KOPT-K1 (cell line): ENCODE results near the gene F8.
"Not testable (repeated sequence)": the region's sequence is repeated elsewhere in the genome, so short reads cannot be mapped to it uniquely, and the experiment has no call there.

Experiments
- H3K27ac ChIP-seq: fragments of 200-600 bp; sonication (generic); 2 replicates; pipeline ENCODE4 v1.5.1; 2016; ENCODE audit warnings: antibody characterized with exemption, mild to moderate bottlenecking, low read depth, low read length; ENCODE audit not compliant: poor library complexity, severe bottlenecking
- H3K36me3 ChIP-seq: fragments of 200-600 bp; sonication (generic); 2 replicates; pipeline ENCODE4 v1.5.1; 2017; ENCODE audit warnings: antibody characterized with exemption, mild to moderate bottlenecking, low read length, moderate library complexity; ENCODE audit not compliant: insufficient read depth
- H3K9me3 ChIP-seq: fragments of 200-600 bp; sonication (generic); 2 replicates; pipeline ENCODE4 v1.5.1; 2017; ENCODE audit warnings: antibody characterized with exemption, low read length, mild to moderate bottlenecking; ENCODE audit not compliant: insufficient read depth, poor library complexity, severe bottlenecking

Gene F8

GRCh38 chrX:154980330-154981115, 42.0 kb downstream of the F8 start:
- Histone ChIP-seq H3K9me3 (no peaks in the 10 kb centered on the region), H3K36me3 (no peaks in the 10 kb centered on the region), H3K27ac (peak overlapping the region; percentile 51)

- H3K27ac ChIP-seq: no peak overlapping the region
- no peaks in the 10 kb centered on the region for H3K36me3 ChIP-seq
- no peaks in the 10 kb centered on the region for H3K9me3 ChIP-seq
Observed at GRCh38 chrX:154979629-154980028, 42.9 kb downstream of the F8 start.

- H3K36me3 ChIP-seq: no peaks in the 10 kb centered on the region
- no peaks in the 10 kb centered on the region for H3K9me3 ChIP-seq
- no peak overlapping the region for H3K27ac ChIP-seq
Observed at GRCh38 chrX:154968353-154968752, 54.2 kb downstream of the F8 start.

- no peak overlapping the region for H3K27ac ChIP-seq
- no peaks in the 10 kb centered on the region for H3K36me3 ChIP-seq
- no peaks in the 10 kb centered on the region for H3K9me3 ChIP-seq
Observed at GRCh38 chrX:154967603-154968002, 54.9 kb downstream of the F8 start.

- H3K36me3 ChIP-seq: no peaks in the 10 kb centered on the region
- H3K9me3 ChIP-seq: no peaks in the 10 kb centered on the region
- no peak overlapping the region for H3K27ac ChIP-seq
Observed at GRCh38 chrX:154961947-154962346, 60.6 kb downstream of the F8 start.

- not testable (repeated sequence) for H3K36me3 ChIP-seq, H3K27ac ChIP-seq, H3K9me3 ChIP-seq
Observed at GRCh38 chrX:154955799-154956198, 66.7 kb downstream of the F8 start.

GRCh38 chrX:154939265-154939664, 83.3 kb downstream of the F8 start:
- not testable (repeated sequence) for H3K27ac ChIP-seq, H3K9me3 ChIP-seq, H3K36me3 ChIP-seq

GRCh38 chrX:154924771-154925170, 97.8 kb downstream of the F8 start:
- H3K9me3 ChIP-seq, H3K27ac ChIP-seq, H3K36me3 ChIP-seq: not testable (repeated sequence)

GRCh38 chrX:154918060-154918483, 104.5 kb downstream of the F8 start:
- H3K36me3 ChIP-seq: no peaks in the 10 kb centered on the region
- H3K9me3 ChIP-seq: peaks cover 12% of the 10 kb centered on the region
- peak overlapping the region; percentile 49 for H3K27ac ChIP-seq

GRCh38 chrX:154914052-154914451, 108.5 kb downstream of the F8 start:
- H3K27ac ChIP-seq: no peak overlapping the region
- no peaks in the 10 kb centered on the region for H3K36me3 ChIP-seq
- H3K9me3 ChIP-seq: peaks cover 12% of the 10 kb centered on the region

GRCh38 chrX:154910528-154910927, 112.0 kb downstream of the F8 start:
- not testable (repeated sequence) for H3K36me3 ChIP-seq, H3K27ac ChIP-seq
- H3K9me3 ChIP-seq: peaks cover 12% of the 10 kb centered on the region

GRCh38 chrX:154910048-154910447, 112.5 kb downstream of the F8 start:
- not testable (repeated sequence) for H3K36me3 ChIP-seq, H3K27ac ChIP-seq
- H3K9me3 ChIP-seq: peaks cover 12% of the 10 kb centered on the region

- no peak overlapping the region for H3K27ac ChIP-seq
- H3K36me3 ChIP-seq: no peaks in the 10 kb centered on the region
- peaks cover 7% of the 10 kb centered on the region for H3K9me3 ChIP-seq
Observed at GRCh38 chrX:154908821-154909220, 113.7 kb downstream of the F8 start.

GRCh38 chrX:154902408-154902807, 120.1 kb downstream of the F8 start:
- no peak overlapping the region for H3K27ac ChIP-seq

GRCh38 chrX:154900323-154900722, 122.2 kb downstream of the F8 start:
- H3K36me3 ChIP-seq: no peaks in the 10 kb centered on the region

More at GRCh38 chrX:154902408-154902807, 120.1 kb downstream of the F8 start:
- Histone ChIP-seq H3K9me3 (no peaks in the 10 kb centered on the region), H3K36me3 (no peaks in the 10 kb centered on the region)

GRCh38 chrX:154892296-154892695, 130.2 kb downstream of the F8 start:
- Histone ChIP-seq H3K9me3 (no peaks in the 10 kb centered on the region), H3K27ac (no peak overlapping the region)

More at GRCh38 chrX:154900323-154900722, 122.2 kb downstream of the F8 start:
- Histone ChIP-seq H3K9me3 (no peaks in the 10 kb centered on the region), H3K27ac (no peak overlapping the region)

More at GRCh38 chrX:154892296-154892695, 130.2 kb downstream of the F8 start:
- no peaks in the 10 kb centered on the region for H3K36me3 ChIP-seq
